Fibroblast of villous mesenchyme (primary cell): ENCODE results near the gene NFKBIB. TPM values are rescaled to one million over a fixed set of nuclear protein-coding genes. Genes with fewer than 3 reads are reported as not detected.
"Not testable (repeated sequence)": the region's sequence is repeated elsewhere in the genome, so short reads cannot be mapped to it uniquely, and the experiment has no call there.

Source experiments
- DNase-seq: peaks from one replicate; pipeline ENCODE4 v3.0.0-alpha.2; 2010; ENCODE audit warnings: low read depth
- H3K4me3 ChIP-seq: 2 replicates; pipeline ENCODE4 v1.5.1; 2011; ENCODE audit warnings: low read depth, mild to moderate bottlenecking, low read length
- CTCF ChIP-seq: IDR thresholded peaks from 2 replicates; pipeline ENCODE4 v1.5.1; 2012; ENCODE audit warnings: low read depth, mild to moderate bottlenecking, low read length; ENCODE audit not compliant: insufficient read depth
- total RNA-seq: library from RNA; depleted of rRNA; stranded (reverse); fragments of >200 nt; gene quantifications from 2 replicates; pipeline ENCODE4 v1.2.3, GENCODE V29; 2012

Gene NFKBIB
- total RNA-seq, 1 donor = 7.3 TPM

GRCh38 chr19:38879400-38879751 is 20.4 kb upstream of the NFKBIB start:
- DNase-seq = no peak
- H3K4me3 ChIP-seq = no peak overlapping the region
- no peak for TF ChIP-seq CTCF

- H3K4me3 ChIP-seq = no peak overlapping the region
- no peak for DNase-seq
- TF ChIP-seq CTCF = no peak
Measured at GRCh38 chr19:38880076-38880881, 19.5 kb upstream of the NFKBIB start.

- no peak overlapping the region for H3K4me3 ChIP-seq
- DNase-seq = no peak
- TF ChIP-seq CTCF = no peak
Measured at GRCh38 chr19:38880882-38881609, 18.7 kb upstream of the NFKBIB start.

- TF ChIP-seq CTCF = no peak
- no peak overlapping the region for H3K4me3 ChIP-seq
Measured at GRCh38 chr19:38883286-38883685, 16.5 kb upstream of the NFKBIB start.

GRCh38 chr19:38884691-38885090 is 15.1 kb upstream of the NFKBIB start:
- not testable (repeated sequence) for H3K4me3 ChIP-seq, DNase-seq

More at GRCh38 chr19:38883286-38883685, 16.5 kb upstream of the NFKBIB start:
- no peak for DNase-seq

GRCh38 chr19:38888876-38889275 is 10.9 kb upstream of the NFKBIB start:
- TF ChIP-seq CTCF = no peak
- DNase-seq = no peak
- no peak overlapping the region for H3K4me3 ChIP-seq

GRCh38 chr19:38889803-38890202 is 10.0 kb upstream of the NFKBIB start:
- no peak for DNase-seq
- no peak overlapping the region for H3K4me3 ChIP-seq
- no peak for TF ChIP-seq CTCF
